Activated CD8-positive, alpha-beta memory T cell treated with anti-CD3 and anti-CD28 coated beads for 48 hours (primary cell): ENCODE data around the gene SLC38A11.
"Not testable (repeated sequence)": the region's sequence is repeated elsewhere in the genome, so short reads cannot be mapped to it uniquely, and the experiment has no call there.

Source experiments
- DNase-seq, 3 experiments: peaks; one replicate each; pipeline ENCODE4 v3.0.0-alpha.2; 2020; ENCODE audit warnings: low read depth in 2 of 3, low spot score in 2 of 3

Gene SLC38A11

GRCh38 chr2:164954954-164955701 is at the start of gene SLC38A11:
TSS of gene SLC38A11 (minus strand) at chr2:164955525. CDS start at chr2:164955247, 278 bp downstream.
- no peak for DNase-seq

- DNase-seq, result no peak
Observed at GRCh38 chr2:165003443-165004130, 48.3 kb upstream of the SLC38A11 start.

- no peak for DNase-seq
Observed at GRCh38 chr2:165002638-165003037, 47.3 kb upstream of the SLC38A11 start.

- not testable (repeated sequence) for DNase-seq
Observed at GRCh38 chr2:164994664-164995299, 39.5 kb upstream of the SLC38A11 start.

GRCh38 chr2:164993287-164994016 is 38.1 kb upstream of the SLC38A11 start:
- DNase-seq, result no peak

GRCh38 chr2:164992818-164993217 is 37.5 kb upstream of the SLC38A11 start:
- no peak for DNase-seq

- not testable (repeated sequence) for DNase-seq
Observed at GRCh38 chr2:164992093-164992454, 36.7 kb upstream of the SLC38A11 start.

GRCh38 chr2:164991361-164992092 is 36.2 kb upstream of the SLC38A11 start:
- not testable (repeated sequence) for DNase-seq

- not testable (repeated sequence) for DNase-seq
Observed at GRCh38 chr2:164990953-164991352, 35.6 kb upstream of the SLC38A11 start.

- not testable (repeated sequence) for DNase-seq
Observed at GRCh38 chr2:164988805-164989204, 33.5 kb upstream of the SLC38A11 start.

GRCh38 chr2:164986027-164986426 is 30.7 kb upstream of the SLC38A11 start:
- not testable (repeated sequence) for DNase-seq

GRCh38 chr2:164984428-164984827 is 29.1 kb upstream of the SLC38A11 start:
- no peak for DNase-seq

GRCh38 chr2:164981217-164981990 is 26.1 kb upstream of the SLC38A11 start:
- DNase-seq, result no peak

- DNase-seq, result not testable (repeated sequence)
Observed at GRCh38 chr2:164980688-164981087, 25.4 kb upstream of the SLC38A11 start.

GRCh38 chr2:164979113-164979512 is 23.8 kb upstream of the SLC38A11 start:
- no peak for DNase-seq

- not testable (repeated sequence) for DNase-seq
Observed at GRCh38 chr2:164976875-164977470, 21.6 kb upstream of the SLC38A11 start.

- DNase-seq, result no peak
Observed at GRCh38 chr2:164976301-164976700, 21.0 kb upstream of the SLC38A11 start.

GRCh38 chr2:164975891-164976290 is 20.6 kb upstream of the SLC38A11 start:
- DNase-seq, result no peak

- no peak for DNase-seq
Observed at GRCh38 chr2:164974221-164974620, 18.9 kb upstream of the SLC38A11 start.
